ENCODE data around the gene NCK2. TPM values are rescaled to one million over a fixed set of nuclear protein-coding genes. Genes with fewer than 3 reads are reported as not detected.

The NCK2 gene
- total and polyA plus RNA-seq, 2 experiments from 2014 or later: 55.0 to 65.9 TPM

GRCh38 chr2:105822186-105822585 lies 77.5 kb downstream of the NCK2 start:
- Histone ChIP-seq H3K4me1 (ENCODE audit: low read depth) (peaks cover 8% of the 10 kb centered on the region), H3K27me3 (no peaks in the 10 kb centered on the region), H3K4me3 (no peak overlapping the region), H3K36me3 (no peaks in the 10 kb centered on the region), H3K27ac (no peak overlapping the region), H3K9me3 (ENCODE audit: low read depth) (no peaks in the 10 kb centered on the region)
- TF ChIP-seq CTCF (IDR thresholded peaks at IDR 0.05; ENCODE audit: low read depth, low read length): no peak
- DNase-seq (ENCODE audit: low read depth in 1 of 2, low spot score in 1 of 2): no peak

GRCh38 chr2:105824446-105824845 lies 79.7 kb downstream of the NCK2 start:
- Histone ChIP-seq H3K9me3 (ENCODE audit: low read depth) (no peaks in the 10 kb centered on the region), H3K27me3 (no peaks in the 10 kb centered on the region)

DNA sequence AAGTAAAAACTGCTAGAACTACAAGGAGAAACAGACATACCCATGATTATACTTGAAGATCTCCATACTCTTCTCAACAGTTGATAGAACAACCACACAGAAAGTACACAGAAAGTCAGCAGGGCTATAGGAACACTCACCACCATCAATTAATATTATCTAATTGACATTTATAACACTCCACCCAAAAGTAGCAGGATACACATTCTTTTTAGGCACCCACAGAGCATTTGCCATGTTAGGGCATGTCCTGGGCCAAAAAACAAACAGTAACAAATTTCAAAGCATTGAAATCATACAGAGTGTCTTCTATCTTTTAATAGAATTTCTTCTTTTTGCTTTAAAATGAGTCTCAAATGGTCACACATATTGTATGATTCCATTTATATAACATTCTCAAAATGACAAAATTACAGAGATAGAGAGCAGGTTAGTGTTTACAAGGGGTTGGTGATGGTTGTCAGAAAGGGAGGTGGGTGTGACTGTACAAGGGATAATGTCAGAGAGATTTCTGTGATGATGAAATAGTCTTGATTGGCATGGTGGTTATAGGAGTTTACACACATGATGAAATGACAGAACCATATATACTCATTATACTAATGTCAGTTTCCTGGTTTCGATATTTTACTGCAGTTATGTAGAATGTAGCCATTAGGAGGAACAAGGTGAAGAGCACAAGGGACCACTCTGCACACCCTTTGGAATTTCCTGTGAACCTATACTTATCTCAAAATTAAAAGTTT lies 82.8 kb downstream of the NCK2 start:
- no peaks in the 10 kb centered on the region for H3K9me3 ChIP-seq (ENCODE audit: low read depth)
- no peaks in the 10 kb centered on the region for H3K27me3 ChIP-seq
- no peak overlapping the region for H3K27ac ChIP-seq
- no peak for TF ChIP-seq CTCF (IDR thresholded peaks at IDR 0.05; ENCODE audit: low read depth, low read length)
- H3K4me3 ChIP-seq: no peak overlapping the region
- no peaks in the 10 kb centered on the region for H3K36me3 ChIP-seq
- no peak for DNase-seq (ENCODE audit: low read depth in 1 of 2, low spot score in 1 of 2)
- no peaks in the 10 kb centered on the region for H3K4me1 ChIP-seq (ENCODE audit: low read depth)

More at GRCh38 chr2:105824446-105824845, 79.7 kb downstream of the NCK2 start:
- Histone ChIP-seq H3K4me1 (ENCODE audit: low read depth) (peaks cover 8% of the 10 kb centered on the region), H3K27ac (no peak overlapping the region), H3K36me3 (no peaks in the 10 kb centered on the region), H3K4me3 (no peak overlapping the region)
- TF ChIP-seq CTCF (IDR thresholded peaks at IDR 0.05; ENCODE audit: low read depth, low read length): no peak
- no peak for DNase-seq (ENCODE audit: low read depth in 1 of 2, low spot score in 1 of 2)

DNA sequence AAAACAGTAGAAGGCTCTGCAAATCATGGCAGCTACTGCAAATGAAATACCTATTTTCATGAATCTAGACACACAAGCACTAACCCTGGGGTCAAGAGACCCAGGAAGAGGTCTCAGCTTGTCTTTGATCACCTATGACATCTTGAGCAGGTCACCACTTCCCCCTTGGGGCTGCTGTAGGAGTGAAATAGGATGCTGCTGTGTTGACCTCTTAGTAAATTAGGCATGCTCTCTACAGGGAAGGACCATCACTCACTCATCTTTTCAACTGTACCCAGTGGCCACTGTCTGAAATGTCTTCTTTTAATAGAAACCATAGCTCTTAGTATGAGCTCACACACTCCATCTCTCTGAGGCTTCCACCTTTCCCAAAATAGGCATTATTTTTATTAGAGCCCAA lies 83.8 kb downstream of the NCK2 start:
- no peaks in the 10 kb centered on the region for H3K4me1 ChIP-seq (ENCODE audit: low read depth)
- H3K36me3 ChIP-seq: no peaks in the 10 kb centered on the region
- H3K27me3 ChIP-seq: no peaks in the 10 kb centered on the region
- H3K9me3 ChIP-seq (ENCODE audit: low read depth): no peaks in the 10 kb centered on the region
- no peak overlapping the region for H3K27ac ChIP-seq
- no peak for TF ChIP-seq CTCF (IDR thresholded peaks at IDR 0.05; ENCODE audit: low read depth, low read length)
- no peak for DNase-seq (ENCODE audit: low read depth in 1 of 2, low spot score in 1 of 2)
- H3K4me3 ChIP-seq: no peak overlapping the region

GRCh38 chr2:105834931-105835330 lies 90.2 kb downstream of the NCK2 start:
- no peaks in the 10 kb centered on the region for H3K4me1 ChIP-seq (ENCODE audit: low read depth)
- no peak overlapping the region for H3K4me3 ChIP-seq
- DNase-seq (ENCODE audit: low read depth in 1 of 2, low spot score in 1 of 2): no peak
- no peak overlapping the region for H3K27ac ChIP-seq
- H3K27me3 ChIP-seq: no peaks in the 10 kb centered on the region
- TF ChIP-seq CTCF (IDR thresholded peaks at IDR 0.05; ENCODE audit: low read depth, low read length): no peak
- H3K9me3 ChIP-seq (ENCODE audit: low read depth): no peaks in the 10 kb centered on the region
- no peaks in the 10 kb centered on the region for H3K36me3 ChIP-seq
